Neural cell (in vitro differentiated cells): ENCODE data around the gene UQCRH. TPM values are rescaled to one million over a fixed set of nuclear protein-coding genes. Genes with fewer than 3 reads are reported as not detected.
A peak's percentile ranks its signal among the peaks of the same experiment; 100 is the strongest.

Experiments
- H2AFZ ChIP-seq: fragments of 200-600, 300-800 bp; sonication (generic), shearing (Covaris generic); 2 replicates; pipeline ENCODE4 v1.6.0; 2014; ENCODE audit warnings: low read depth, mild to moderate bottlenecking, antibody characterized with exemption, low read length, moderate library complexity
- H3F3A ChIP-seq: fragments of 200-600 bp; shearing (Covaris generic); 2 replicates; pipeline ENCODE4 v1.6.1; 2016; ENCODE audit warnings: mild to moderate bottlenecking, moderate library complexity, mixed read lengths, antibody characterized with exemption, low read length; ENCODE audit not compliant: insufficient read depth, poor library complexity, severe bottlenecking
- H3K27ac ChIP-seq: fragments of 200-600, 300-800 bp; sonication (generic), shearing (Covaris generic); 2 replicates; pipeline ENCODE4 v1.5.1; 2014; ENCODE audit warnings: mild to moderate bottlenecking, low read length, moderate library complexity
- H3K27me3 ChIP-seq: fragments of 300-800, 200-600 bp; sonication (generic), shearing (Covaris generic); 2 replicates; pipeline ENCODE4 v1.6.0; 2014; ENCODE audit warnings: mild to moderate bottlenecking, low read depth, low read length, moderate library complexity; ENCODE audit not compliant: insufficient read depth
- H3K36me3 ChIP-seq: fragments of 300-800, 200-600 bp; sonication (generic), shearing (Covaris generic); 2 replicates; pipeline ENCODE4 v1.5.1; 2014; ENCODE audit warnings: mild to moderate bottlenecking, antibody characterized with exemption, low read length, moderate library complexity; ENCODE audit not compliant: insufficient read depth
- H3K4me2 ChIP-seq: fragments of 300-800, 200-600 bp; sonication (generic), shearing (Covaris generic); 2 replicates; pipeline ENCODE4 v1.6.0; 2014; ENCODE audit warnings: mild to moderate bottlenecking, low read length
- H3K4me3 ChIP-seq: fragments of 300-800, 200-600 bp; sonication (generic), shearing (Covaris generic); 2 replicates; pipeline ENCODE4 v1.5.1; 2014; ENCODE audit warnings: mild to moderate bottlenecking, low read length, moderate library complexity
- H3K79me2 ChIP-seq: fragments of 200-600 bp; shearing (Covaris generic); replicated peaks from 2 replicates; pipeline ENCODE4 v1.6.0; 2014; ENCODE audit warnings: mild to moderate bottlenecking, low read length, moderate library complexity; ENCODE audit not compliant: insufficient read depth
- H3K9ac ChIP-seq: fragments of 300-800, 200-600 bp; sonication (generic), shearing (Covaris generic); 2 replicates; pipeline ENCODE4 v1.6.1; 2016; ENCODE audit warnings: mild to moderate bottlenecking, low read length, mixed read lengths
- H3K9me2 ChIP-seq: fragments of 200-600 bp; shearing (Covaris generic); 2 replicates; pipeline ENCODE4 v1.6.1; 2016; ENCODE audit warnings: mild to moderate bottlenecking, low read length, mixed read lengths; ENCODE audit not compliant: insufficient read depth
- H3K9me3 ChIP-seq: fragments of 200-600, 300-800 bp; sonication (generic), shearing (Covaris generic); 2 replicates; pipeline ENCODE4 v1.6.1; 2016; ENCODE audit warnings: mild to moderate bottlenecking, mixed run types, low read length, moderate library complexity, mixed read lengths
- H4K20me1 ChIP-seq: fragments of 200-600 bp; shearing (Covaris generic); 2 replicates; pipeline ENCODE4 v1.6.1; 2016; ENCODE audit warnings: mild to moderate bottlenecking, mixed run types; ENCODE audit not compliant: insufficient read depth
- EP300 ChIP-seq: fragments of 450-650 bp; conservative IDR thresholded peaks from 2 replicates; pipeline ENCODE4 v1.6.1; 2014; ENCODE audit warnings: antibody characterized with exemption, mild to moderate bottlenecking, moderate library complexity; ENCODE audit not compliant: poor library complexity, severe bottlenecking
- EZH2 ChIP-seq: fragments of 200-600, 300-800 bp; shearing (Covaris generic), sonication (generic); IDR thresholded peaks from 2 replicates; pipeline ENCODE4 v1.6.1; 2014; ENCODE audit warnings: antibody characterized with exemption, low read length, borderline replicate concordance, mild to moderate bottlenecking; ENCODE audit not compliant: insufficient read depth, poor library complexity, severe bottlenecking
- MXI1 ChIP-seq: fragments of 450-650 bp; conservative IDR thresholded peaks from 2 replicates; pipeline ENCODE4 v1.6.1; 2014; ENCODE audit warnings: antibody characterized with exemption, mild to moderate bottlenecking; ENCODE audit not compliant: poor library complexity, severe bottlenecking
- POLR2AphosphoS5 ChIP-seq: IDR thresholded peaks from 2 replicates; pipeline ENCODE4 v1.6.1; 2012
- RAD21 ChIP-seq: fragments of 450-650 bp; conservative IDR thresholded peaks from 2 replicates; pipeline ENCODE4 v1.6.1; 2014; ENCODE audit warnings: antibody characterized with exemption, mild to moderate bottlenecking, moderate library complexity
- SMC3 ChIP-seq: fragments of 450-650 bp; conservative IDR thresholded peaks from 2 replicates; pipeline ENCODE4 v1.6.1; 2014; ENCODE audit warnings: antibody characterized with exemption, mild to moderate bottlenecking, moderate library complexity; ENCODE audit not compliant: poor library complexity
- TAF1 ChIP-seq: IDR thresholded peaks from 2 replicates; pipeline ENCODE4 v1.6.1; 2012; ENCODE audit warnings: low read depth
- polyA plus RNA-seq: library from polyadenylated mRNA; depleted of rRNA; stranded (reverse); fragments of >200 nt; gene quantifications from 2 replicates; pipeline ENCODE4 v1.2.3, GENCODE V29; 2014
- TF ChIP-seq, protein P1 (sequence below): IDR thresholded peaks from 2 replicates; pipeline ENCODE4 v1.6.1; 2012; ENCODE audit warnings: borderline replicate concordance
- TF ChIP-seq, protein P2 (sequence below): fragments of 450-650 bp; IDR thresholded peaks from 2 replicates; pipeline ENCODE4 v1.5.1; 2014; ENCODE audit warnings: antibody characterized with exemption, mild to moderate bottlenecking, moderate library complexity; ENCODE audit not compliant: poor library complexity, severe bottlenecking

Gene UQCRH
- polyA plus RNA-seq, 1 donor from 2014 or later = 1,272 TPM

DNA sequence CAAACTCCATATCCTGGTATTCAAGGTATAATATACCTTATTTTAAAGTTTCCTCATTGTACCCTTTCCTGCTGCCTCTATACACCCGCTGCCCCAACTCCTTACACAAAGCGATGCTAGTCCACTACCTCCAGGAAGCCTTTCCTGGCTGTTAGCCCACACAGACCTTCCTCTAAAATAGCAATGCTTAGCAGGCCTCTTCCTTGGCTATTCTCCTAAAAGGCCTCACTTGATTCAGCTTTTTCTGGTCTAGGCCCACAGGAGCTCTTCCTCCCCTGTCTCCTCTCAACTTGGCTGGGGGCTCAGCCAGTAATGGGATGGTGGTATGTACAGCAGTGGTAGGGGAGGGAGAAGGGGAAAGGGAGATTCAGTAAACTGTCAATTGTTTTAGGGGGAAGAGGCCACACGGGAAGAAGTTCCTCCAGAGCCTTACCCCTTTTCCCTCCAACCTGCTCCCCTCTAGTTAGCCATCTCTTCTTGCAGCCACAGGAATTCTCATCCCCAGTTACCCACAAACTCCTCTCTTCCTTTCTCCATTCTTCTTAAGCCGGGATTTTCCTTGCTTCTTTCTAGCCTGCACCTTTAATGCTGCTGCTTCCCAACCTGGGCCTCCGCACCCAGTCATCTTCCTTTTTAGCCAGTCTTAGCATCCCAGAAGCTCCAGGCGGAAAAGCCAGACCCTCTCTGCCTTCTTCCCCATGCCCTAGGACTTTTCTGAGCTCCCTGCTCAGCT, 2.7 kb upstream of the UQCRH start:
- H4K20me1 ChIP-seq = no peaks in the 10 kb centered on the region
- no peaks in the 10 kb centered on the region for H3K9me3 ChIP-seq
- peak overlapping the region; percentile 99 for H3K4me3 ChIP-seq
- peak overlapping the region; percentile 99 for H3K9ac ChIP-seq
- H3K27ac ChIP-seq = peak overlapping the region; percentile 93
- peaks cover 12% of the 10 kb centered on the region for H3K36me3 ChIP-seq
- no peak overlapping the region for H2AFZ ChIP-seq
- no peaks in the 10 kb centered on the region for H3K27me3 ChIP-seq
- peaks cover 65% of the 10 kb centered on the region for H3K79me2 ChIP-seq
- TF ChIP-seq RAD21 = no peak
- TF ChIP-seq MXI1 = no peak
- TF ChIP-seq, protein P1, sequence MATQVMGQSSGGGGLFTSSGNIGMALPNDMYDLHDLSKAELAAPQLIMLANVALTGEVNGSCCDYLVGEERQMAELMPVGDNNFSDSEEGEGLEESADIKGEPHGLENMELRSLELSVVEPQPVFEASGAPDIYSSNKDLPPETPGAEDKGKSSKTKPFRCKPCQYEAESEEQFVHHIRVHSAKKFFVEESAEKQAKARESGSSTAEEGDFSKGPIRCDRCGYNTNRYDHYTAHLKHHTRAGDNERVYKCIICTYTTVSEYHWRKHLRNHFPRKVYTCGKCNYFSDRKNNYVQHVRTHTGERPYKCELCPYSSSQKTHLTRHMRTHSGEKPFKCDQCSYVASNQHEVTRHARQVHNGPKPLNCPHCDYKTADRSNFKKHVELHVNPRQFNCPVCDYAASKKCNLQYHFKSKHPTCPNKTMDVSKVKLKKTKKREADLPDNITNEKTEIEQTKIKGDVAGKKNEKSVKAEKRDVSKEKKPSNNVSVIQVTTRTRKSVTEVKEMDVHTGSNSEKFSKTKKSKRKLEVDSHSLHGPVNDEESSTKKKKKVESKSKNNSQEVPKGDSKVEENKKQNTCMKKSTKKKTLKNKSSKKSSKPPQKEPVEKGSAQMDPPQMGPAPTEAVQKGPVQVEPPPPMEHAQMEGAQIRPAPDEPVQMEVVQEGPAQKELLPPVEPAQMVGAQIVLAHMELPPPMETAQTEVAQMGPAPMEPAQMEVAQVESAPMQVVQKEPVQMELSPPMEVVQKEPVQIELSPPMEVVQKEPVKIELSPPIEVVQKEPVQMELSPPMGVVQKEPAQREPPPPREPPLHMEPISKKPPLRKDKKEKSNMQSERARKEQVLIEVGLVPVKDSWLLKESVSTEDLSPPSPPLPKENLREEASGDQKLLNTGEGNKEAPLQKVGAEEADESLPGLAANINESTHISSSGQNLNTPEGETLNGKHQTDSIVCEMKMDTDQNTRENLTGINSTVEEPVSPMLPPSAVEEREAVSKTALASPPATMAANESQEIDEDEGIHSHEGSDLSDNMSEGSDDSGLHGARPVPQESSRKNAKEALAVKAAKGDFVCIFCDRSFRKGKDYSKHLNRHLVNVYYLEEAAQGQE = no peak
- TF ChIP-seq TAF1 = no peak
- TF ChIP-seq POLR2AphosphoS5 = no peak
- no peak for TF ChIP-seq EZH2
- no peak for TF ChIP-seq EP300
- TF ChIP-seq, protein P2, sequence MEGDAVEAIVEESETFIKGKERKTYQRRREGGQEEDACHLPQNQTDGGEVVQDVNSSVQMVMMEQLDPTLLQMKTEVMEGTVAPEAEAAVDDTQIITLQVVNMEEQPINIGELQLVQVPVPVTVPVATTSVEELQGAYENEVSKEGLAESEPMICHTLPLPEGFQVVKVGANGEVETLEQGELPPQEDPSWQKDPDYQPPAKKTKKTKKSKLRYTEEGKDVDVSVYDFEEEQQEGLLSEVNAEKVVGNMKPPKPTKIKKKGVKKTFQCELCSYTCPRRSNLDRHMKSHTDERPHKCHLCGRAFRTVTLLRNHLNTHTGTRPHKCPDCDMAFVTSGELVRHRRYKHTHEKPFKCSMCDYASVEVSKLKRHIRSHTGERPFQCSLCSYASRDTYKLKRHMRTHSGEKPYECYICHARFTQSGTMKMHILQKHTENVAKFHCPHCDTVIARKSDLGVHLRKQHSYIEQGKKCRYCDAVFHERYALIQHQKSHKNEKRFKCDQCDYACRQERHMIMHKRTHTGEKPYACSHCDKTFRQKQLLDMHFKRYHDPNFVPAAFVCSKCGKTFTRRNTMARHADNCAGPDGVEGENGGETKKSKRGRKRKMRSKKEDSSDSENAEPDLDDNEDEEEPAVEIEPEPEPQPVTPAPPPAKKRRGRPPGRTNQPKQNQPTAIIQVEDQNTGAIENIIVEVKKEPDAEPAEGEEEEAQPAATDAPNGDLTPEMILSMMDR = no peak
- TF ChIP-seq SMC3 = no peak
- H3F3A ChIP-seq = no peaks in the 10 kb centered on the region
- H3K4me2 ChIP-seq = peak overlapping the region; percentile 82
- no peaks in the 10 kb centered on the region for H3K9me2 ChIP-seq

DNA sequence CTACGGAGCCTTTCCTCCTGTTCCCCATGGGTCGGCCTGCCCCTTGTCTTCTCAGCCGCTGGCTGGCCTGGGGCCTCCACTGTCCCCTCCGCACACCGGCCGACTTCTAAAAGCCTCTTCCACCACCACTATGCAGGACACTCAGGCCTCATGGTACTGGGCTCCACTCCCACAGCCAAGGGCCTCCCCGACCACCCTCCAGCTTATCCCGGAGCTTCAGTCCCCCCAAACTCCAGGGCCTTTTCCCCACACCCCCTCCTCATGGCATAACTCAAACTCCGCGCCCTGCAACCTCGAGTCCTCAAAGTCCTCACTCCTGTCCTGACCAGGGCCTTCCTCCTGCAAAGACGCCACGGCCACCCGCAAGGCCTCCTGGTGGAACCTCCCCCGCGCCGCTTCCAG, 2.1 kb upstream of the UQCRH start:
- Histone ChIP-seq H3K79me2 (peaks cover 71% of the 10 kb centered on the region), H3K36me3 (peaks cover 12% of the 10 kb centered on the region), H3K4me3 (peak overlapping the region; percentile 99), H4K20me1 (no peaks in the 10 kb centered on the region), H2AFZ (peak overlapping the region; percentile 60), H3K4me2 (peak overlapping the region; percentile 82), H3F3A (no peaks in the 10 kb centered on the region), H3K9me2 (no peaks in the 10 kb centered on the region), H3K27ac (peak overlapping the region; percentile 93), H3K9me3 (no peaks in the 10 kb centered on the region), H3K27me3 (no peaks in the 10 kb centered on the region), H3K9ac (peak overlapping the region; percentile 99)
- no peak for TF ChIP-seq EP300
- no peak for TF ChIP-seq RAD21
- TF ChIP-seq POLR2AphosphoS5 = no peak
- TF ChIP-seq, protein P2 = no peak
- TF ChIP-seq EZH2 = no peak
- TF ChIP-seq SMC3 = no peak
- TF ChIP-seq, protein P1 = no peak
- no peak for TF ChIP-seq TAF1
- TF ChIP-seq MXI1 = no peak
